Mucosa of descending colon (tissue), 3 donors: ENCODE data around the gene SLITRK3. TPM values are rescaled to one million over a fixed set of nuclear protein-coding genes. Genes with fewer than 3 reads are reported as not detected.

Experiments used
- ATAC-seq: fragments of 200-7000 bp; cut with Tn5 transposase; one replicate; pipeline ENCODE4 v1.9.1; 2020; ENCODE audit warnings: mild to moderate bottlenecking, moderate library complexity
- DNase-seq, 3 donors: peaks; one replicate each; pipeline ENCODE4 v3.0.0-alpha.2; 2020
- H3K36me3 ChIP-seq: fragments of 200-600 bp; one replicate; pipeline ENCODE4 v1.8.0; 2021; ENCODE audit warnings: low read depth, mild to moderate bottlenecking
- H3K4me1 ChIP-seq: fragments of 200-600 bp; one replicate; pipeline ENCODE4 v1.8.0; 2021; ENCODE audit warnings: low read depth, mild to moderate bottlenecking
- H3K4me3 ChIP-seq: fragments of 200-600 bp; one replicate; pipeline ENCODE4 v1.8.0; 2021; ENCODE audit warnings: mild to moderate bottlenecking
- H3K9me3 ChIP-seq: fragments of 200-600 bp; one replicate; pipeline ENCODE4 v1.8.0; 2021; ENCODE audit warnings: mild to moderate bottlenecking
- CTCF ChIP-seq: fragments of 200-600 bp; IDR thresholded peaks from one replicate; pipeline ENCODE4 v1.8.0; 2022; ENCODE audit warnings: antibody characterized with exemption, mild to moderate bottlenecking
- intact Hi-C, 2 donors: fragments of 100-400 bp; cut with DNase I in 1 of 2; cut with micrococcal nuclease in 1 of 2; formaldehyde crosslinking; loops; one replicate each; pipeline versions ENCODE4 v1.11.0 to v1.11.1; 2022; cut with DNase I, micrococcal nuclease
- total RNA-seq, 3 donors: library from RNA; stranded (reverse); fragmentation: NEBNext Ultra II Directional in 2 of 3; extraction: Animal tissue kit (Norgen Biotek cat#: 25700) in 2 of 3; gene quantifications; one replicate each; pipeline versions ENCODE4 v1.2.1 to v1.2.4, GENCODE V29; 2021 to 2023
- donor health status: DM: no; HTN: no; CAD: no; lungs with moderate emphysema.
- donor health status: DM: no; HTN: no; CAD: no.
- donor health status: DM: no; HTN: yes; CAD: no.

Gene SLITRK3
- total RNA-seq, 3 donors from 2014 or later = 0.35 to 7.4 (median 0.41) TPM

GRCh38 chr3:165162883-165163282, 33.3 kb downstream of the SLITRK3 start:
- intact Hi-C loops = no loop called here
- no peak for TF ChIP-seq CTCF
- Histone ChIP-seq H3K4me1 (peaks cover 4% of the 10 kb centered on the region), H3K9me3 (no peaks in the 10 kb centered on the region), H3K4me3 (no peak overlapping the region), H3K36me3 (no peaks in the 10 kb centered on the region)
- ATAC-seq (no peak), DNase-seq (no peak)

GRCh38 chr3:165159760-165160421, 36.3 kb downstream of the SLITRK3 start:
- TF ChIP-seq CTCF = no peak
- DNase-seq (peak in 1 of 3 donors; percentile 51), ATAC-seq (peak; percentile 21)
- intact Hi-C loops = no loop called here
- no peaks in the 10 kb centered on the region for H3K36me3 ChIP-seq
- H3K9me3 ChIP-seq = no peaks in the 10 kb centered on the region
- no peak overlapping the region for H3K4me3 ChIP-seq
- H3K4me1 ChIP-seq = peaks cover 12% of the 10 kb centered on the region

- Histone ChIP-seq H3K9me3 (no peaks in the 10 kb centered on the region), H3K4me3 (no peak overlapping the region), H3K4me1 (peaks cover 12% of the 10 kb centered on the region), H3K36me3 (no peaks in the 10 kb centered on the region)
- ATAC-seq = peak; percentile 87
- no peak for DNase-seq
- TF ChIP-seq CTCF = no peak
- intact Hi-C loops = no loop called here
Measured at GRCh38 chr3:165158011-165158410, 38.2 kb downstream of the SLITRK3 start.

- ATAC-seq = peak; percentile 88
- peak in 2 of 3 donors; percentile 36 to 69 for DNase-seq
- TF ChIP-seq CTCF = no peak
- Histone ChIP-seq H3K36me3 (no peaks in the 10 kb centered on the region), H3K4me3 (no peak overlapping the region), H3K9me3 (no peaks in the 10 kb centered on the region), H3K4me1 (peaks cover 12% of the 10 kb centered on the region)
- intact Hi-C loops = no loop called here
Measured at GRCh38 chr3:165156757-165157420, 39.3 kb downstream of the SLITRK3 start.

- intact Hi-C loops = no loop called here
- no peak overlapping the region for H3K4me3 ChIP-seq
- ATAC-seq (peak; percentile 96), DNase-seq (peak in 1 of 3 donors; percentile 58)
- peaks cover 4% of the 10 kb centered on the region for H3K36me3 ChIP-seq
- peaks cover 10% of the 10 kb centered on the region for H3K4me1 ChIP-seq
- H3K9me3 ChIP-seq = no peaks in the 10 kb centered on the region
- TF ChIP-seq CTCF = no peak
Measured at GRCh38 chr3:165148876-165149441, 47.2 kb downstream of the SLITRK3 start.
